Body of pancreas (tissue), 4 donors: ENCODE results near the gene MLLT11.

Experiments used
- CTCF ChIP-seq, 7 experiments: fragments of 450-650 bp in 4 of 7; fragments of 200-600 bp in 3 of 7; sonication (generic) in 3 of 7; IDR thresholded peaks; one replicate each; pipeline ENCODE4 v1.5.1; 2016 to 2019; ENCODE audit warnings: antibody characterized with exemption in 7 of 7
- POLR2A ChIP-seq, 3 donors: fragments of 450-650 bp; IDR thresholded peaks; one replicate each; pipeline ENCODE4 v1.6.1; 2016; ENCODE audit warnings: antibody characterized with exemption in 3 of 3, mild to moderate bottlenecking in 2 of 3

GRCh38 chr1:151069103-151069486 is 8.9 kb downstream of the MLLT11 start:
- TF ChIP-seq CTCF (IDR thresholded peaks at IDR 0.05) (no peak), POLR2A (IDR thresholded peaks at IDR 0.05) (no peak)
